GM23248 (cell line): ENCODE measurements around the gene RHBG. TPM values are rescaled to one million over a fixed set of nuclear protein-coding genes. Genes with fewer than 3 reads are reported as not detected.

ENCODE experiments used
- DNase-seq: peaks from one replicate; pipeline ENCODE4 v3.0.0-alpha.2; 2015
- H2AFZ ChIP-seq: fragments of 200-600 bp; sonication (generic); 2 replicates; pipeline ENCODE4 v1.6.1; 2016; ENCODE audit warnings: antibody characterized with exemption
- H3F3A ChIP-seq: fragments of 200-600 bp; sonication (generic); 2 replicates; pipeline ENCODE4 v1.6.1; 2016; ENCODE audit warnings: mild to moderate bottlenecking, antibody characterized with exemption, mixed run types; ENCODE audit not compliant: insufficient read depth
- H3K27ac ChIP-seq: fragments of 200-600 bp; sonication (generic); 2 replicates; pipeline ENCODE4 v1.5.1; 2016; ENCODE audit warnings: mild to moderate bottlenecking
- H3K27me3 ChIP-seq: fragments of 200-600 bp; sonication (generic); replicated peaks from 2 replicates; pipeline ENCODE4 v1.6.1; 2016; ENCODE audit warnings: mild to moderate bottlenecking; ENCODE audit not compliant: insufficient read depth
- H3K36me3 ChIP-seq: fragments of 200-600 bp; sonication (generic); 2 replicates; pipeline ENCODE4 v1.6.1; 2016; ENCODE audit warnings: low read depth, mild to moderate bottlenecking
- H3K4me1 ChIP-seq: fragments of 200-600 bp; sonication (generic); 2 replicates; pipeline ENCODE4 v1.6.1; 2016; ENCODE audit warnings: mild to moderate bottlenecking; ENCODE audit not compliant: insufficient read depth
- H3K4me2 ChIP-seq: fragments of 200-600 bp; sonication (generic); one replicate; pipeline ENCODE4 v1.6.1; 2016; ENCODE audit warnings: mild to moderate bottlenecking; ENCODE audit not compliant: unreplicated experiment
- H3K4me3 ChIP-seq: fragments of 200-600 bp; sonication (generic); 2 replicates; pipeline ENCODE4 v1.5.1; 2016; ENCODE audit warnings: mild to moderate bottlenecking
- H3K79me2 ChIP-seq: fragments of 200-600 bp; sonication (generic); 2 replicates; pipeline ENCODE4 v1.6.1; 2016; ENCODE audit warnings: mild to moderate bottlenecking; ENCODE audit not compliant: insufficient read depth
- H3K9ac ChIP-seq: fragments of 200-600 bp; sonication (generic); 2 replicates; pipeline ENCODE4 v1.6.1; 2016; ENCODE audit warnings: mild to moderate bottlenecking
- H3K9me2 ChIP-seq: fragments of 200-600 bp; sonication (generic); 2 replicates; pipeline ENCODE4 v1.6.1; 2016; ENCODE audit warnings: mixed run types, mild to moderate bottlenecking, moderate library complexity; ENCODE audit not compliant: insufficient read depth
- H3K9me3 ChIP-seq: fragments of 200-600 bp; sonication (generic); one replicate; pipeline ENCODE4 v1.6.1; 2017; ENCODE audit warnings: low read depth
- H4K20me1 ChIP-seq: fragments of 200-600 bp; sonication (generic); 2 replicates; pipeline ENCODE4 v1.6.0; 2016; ENCODE audit not compliant: insufficient read depth
- EZH2 ChIP-seq: fragments of 200-600 bp; sonication (generic); IDR thresholded peaks from 2 replicates; pipeline ENCODE4 v1.6.1; 2018; ENCODE audit warnings: antibody characterized with exemption, mild to moderate bottlenecking; ENCODE audit not compliant: insufficient read depth, poor library complexity, severe bottlenecking
- EZH2phosphoT487 ChIP-seq: fragments of 200-600 bp; sonication (generic); IDR thresholded peaks from 2 replicates; pipeline ENCODE4 v1.6.1; 2018; ENCODE audit warnings: antibody characterized with exemption, moderate library complexity, mild to moderate bottlenecking, low read depth; ENCODE audit not compliant: insufficient read depth
- WGBS, 2 experiments: methylation state at CpG; one replicate each; pipeline ENCODE4 v1.1.6; 2015 to 2017; ENCODE audit warnings: low lambda C conversion rate in 2 of 2, low coverage in 1 of 2; ENCODE audit errors: missing lambda C conversion rate in 2 of 2; 5-methylcytosine and 5-hydroxymethylcytosine counted together
- in situ Hi-C: fragments of 300-500 bp; cut with MboI; formaldehyde crosslinking; loops from 2 replicates; pipeline ENCODE4 v1.15.0; 2020
- polyA plus RNA-seq: library from polyadenylated mRNA; unstranded; fragments of >200 nt; fragmentation: Nextera tagmentation; extraction: Ambion mirVana; gene quantifications from 2 replicates; pipeline ENCODE4 v1.2.1, GENCODE V29; 2016
- total RNA-seq: library from RNA; depleted of rRNA; stranded (reverse); fragments of >200 nt; shearing (Covaris generic); gene quantifications from 2 replicates; pipeline ENCODE4 v1.2.3, GENCODE V29; 2014

Gene RHBG
- total and polyA plus RNA-seq, 2 experiments from 2014 or later = not detected

- Histone ChIP-seq H3K36me3 (no peaks in the 10 kb centered on the region), H3K4me1 (no peaks in the 10 kb centered on the region), H3K4me2 (no peak overlapping the region), H3F3A (no peaks in the 10 kb centered on the region), H3K9me2 (no peaks in the 10 kb centered on the region), H3K9ac (no peak overlapping the region), H3K27ac (no peak overlapping the region), H4K20me1 (no peaks in the 10 kb centered on the region), H3K4me3 (no peak overlapping the region), H2AFZ (no peak overlapping the region), H3K27me3 (peaks cover 72% of the 10 kb centered on the region), H3K9me3 (no peaks in the 10 kb centered on the region), H3K79me2 (no peaks in the 10 kb centered on the region)
- TF ChIP-seq EZH2 = no peak
- 33 to 37% methylated on average over 10 of the region's 10 CpGs for WGBS, 2 experiments
- DNase-seq = no peak
- in situ Hi-C loops = no loop called here
Observed at GRCh38 chr1:156407760-156408159, 38.7 kb downstream of the RHBG start.

DNA sequence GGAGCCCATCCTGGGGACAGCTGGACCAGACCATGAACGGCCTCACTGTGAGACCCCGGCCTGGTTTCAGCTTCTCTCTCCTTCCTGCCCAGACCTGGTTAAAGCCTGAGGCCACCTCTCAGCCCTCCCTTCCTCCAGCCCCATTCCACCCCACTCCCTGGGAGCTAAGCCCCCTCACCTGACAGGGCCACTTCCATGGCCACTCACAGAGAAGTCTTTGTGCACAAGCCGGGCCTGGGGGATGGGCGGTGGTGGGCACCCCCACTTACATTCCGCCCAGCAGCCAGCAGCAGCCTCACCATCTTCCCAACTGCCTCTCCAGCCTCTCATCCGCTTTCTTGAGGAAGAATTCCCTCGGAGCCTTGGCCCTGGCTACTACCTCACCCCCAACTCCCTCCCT is 40.4 kb downstream of the RHBG start:
- no peaks in the 10 kb centered on the region for H3K4me1 ChIP-seq
- H3K27ac ChIP-seq = no peak overlapping the region
- 40 to 41% methylated on average over 7 of the region's 7 CpGs for WGBS, 2 experiments
- TF ChIP-seq EZH2 (no peak), EZH2phosphoT487 (no peak)
- no peak overlapping the region for H2AFZ ChIP-seq
- no peak overlapping the region for H3K4me3 ChIP-seq
- in situ Hi-C loops = no loop called here
- no peak overlapping the region for H3K4me2 ChIP-seq
- DNase-seq = no peak
- no peaks in the 10 kb centered on the region for H3K79me2 ChIP-seq
- peaks cover 63% of the 10 kb centered on the region for H3K27me3 ChIP-seq
- H3F3A ChIP-seq = no peaks in the 10 kb centered on the region
- no peaks in the 10 kb centered on the region for H4K20me1 ChIP-seq
- H3K9me3 ChIP-seq = no peaks in the 10 kb centered on the region
- H3K9ac ChIP-seq = no peak overlapping the region
- H3K9me2 ChIP-seq = no peaks in the 10 kb centered on the region
- H3K36me3 ChIP-seq = no peaks in the 10 kb centered on the region

- no peaks in the 10 kb centered on the region for H3K79me2 ChIP-seq
- peaks cover 65% of the 10 kb centered on the region for H3K27me3 ChIP-seq
- no peak overlapping the region for H3K27ac ChIP-seq
- no peaks in the 10 kb centered on the region for H3K9me3 ChIP-seq
- H3K4me3 ChIP-seq = no peak overlapping the region
- no peak for DNase-seq
- no peak overlapping the region for H2AFZ ChIP-seq
- TF ChIP-seq EZH2phosphoT487 = no peak
- no peak for TF ChIP-seq EZH2
- WGBS, 2 experiments = 42 to 61% methylated on average over 3 to 4 of the region's 4 CpGs
- no peaks in the 10 kb centered on the region for H3K36me3 ChIP-seq
- in situ Hi-C loops = no loop called here
- H4K20me1 ChIP-seq = no peaks in the 10 kb centered on the region
- H3K4me1 ChIP-seq = no peaks in the 10 kb centered on the region
- no peaks in the 10 kb centered on the region for H3K9me2 ChIP-seq
- no peaks in the 10 kb centered on the region for H3F3A ChIP-seq
- H3K9ac ChIP-seq = no peak overlapping the region
- H3K4me2 ChIP-seq = no peak overlapping the region
Observed at GRCh38 chr1:156410238-156410637, 41.2 kb downstream of the RHBG start.

DNA sequence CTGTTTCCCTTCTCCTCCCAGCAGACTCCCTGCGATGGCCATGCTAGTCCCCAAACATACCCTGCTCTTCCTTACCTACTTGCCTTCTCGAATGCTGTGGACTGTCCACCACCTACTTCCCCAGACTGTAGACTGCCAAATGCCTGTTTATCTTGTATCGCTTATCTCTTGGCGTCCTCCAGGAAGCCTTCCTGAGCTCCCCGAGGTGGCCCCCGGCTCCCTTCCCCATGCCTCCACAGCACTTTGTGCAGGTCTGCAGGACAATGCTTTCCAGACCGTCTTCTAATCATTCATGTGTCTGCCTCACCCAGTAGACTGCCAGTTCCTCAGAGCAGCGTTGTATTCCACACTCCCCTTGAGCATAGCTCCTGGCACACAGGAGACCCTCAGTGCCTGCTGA is 41.7 kb downstream of the RHBG start:
- in situ Hi-C loops = no loop called here
- Histone ChIP-seq H3K9me3 (no peaks in the 10 kb centered on the region), H3K9ac (no peak overlapping the region), H4K20me1 (no peaks in the 10 kb centered on the region), H3K27ac (no peak overlapping the region), H3K36me3 (no peaks in the 10 kb centered on the region), H3F3A (no peaks in the 10 kb centered on the region), H3K4me1 (no peaks in the 10 kb centered on the region), H2AFZ (no peak overlapping the region), H3K4me3 (no peak overlapping the region), H3K4me2 (no peak overlapping the region), H3K9me2 (no peaks in the 10 kb centered on the region), H3K79me2 (no peaks in the 10 kb centered on the region), H3K27me3 (peaks cover 65% of the 10 kb centered on the region)
- WGBS, 2 experiments = 36 to 37% methylated on average over 8 of the region's 8 CpGs
- no peak for DNase-seq
- TF ChIP-seq EZH2phosphoT487 (no peak), EZH2 (no peak)
